Effector memory CD4-positive, alpha-beta T cell (primary cell): ENCODE measurements around the gene LARP1.
"Not testable (repeated sequence)": the region's sequence is repeated elsewhere in the genome, so short reads cannot be mapped to it uniquely, and the experiment has no call there.

Source experiments
- DNase-seq, 3 donors: peaks; one replicate each; pipeline ENCODE4 v3.0.0-alpha.2; 2020
- H3K27ac ChIP-seq: 2 replicates; pipeline ENCODE4 v1.7.0; 2013; ENCODE audit warnings: mild to moderate bottlenecking, low read length, moderate library complexity; ENCODE audit not compliant: insufficient read depth, poor library complexity, severe bottlenecking
- H3K27me3 ChIP-seq: replicated peaks from 2 replicates; pipeline ENCODE4 v1.7.0; 2013; ENCODE audit warnings: mild to moderate bottlenecking, low read length; ENCODE audit not compliant: insufficient read depth, control insufficient read depth, poor library complexity, severe bottlenecking
- H3K36me3 ChIP-seq: 2 replicates; pipeline ENCODE4 v1.7.0; 2013; ENCODE audit warnings: mild to moderate bottlenecking, low read length, moderate library complexity; ENCODE audit not compliant: control insufficient read depth, insufficient read depth
- H3K4me1 ChIP-seq: 2 replicates; pipeline ENCODE4 v1.7.0; 2013; ENCODE audit warnings: low read length, mild to moderate bottlenecking; ENCODE audit not compliant: control insufficient read depth, insufficient read depth, poor library complexity, severe bottlenecking
- H3K4me3 ChIP-seq: 2 replicates; pipeline ENCODE4 v1.7.0; 2013; ENCODE audit warnings: low read length, low read depth, mild to moderate bottlenecking; ENCODE audit not compliant: insufficient read depth, poor library complexity, severe bottlenecking
- H3K9me3 ChIP-seq: 2 replicates; pipeline ENCODE4 v1.7.0; 2013; ENCODE audit warnings: mild to moderate bottlenecking, low read length, moderate library complexity; ENCODE audit not compliant: control insufficient read depth

Gene LARP1

GRCh38 chr5:154819546-154819945 lies 64.4 kb downstream of the LARP1 start:
- H3K36me3 ChIP-seq = peaks cover 24% of the 10 kb centered on the region
- H3K27ac ChIP-seq = no peak overlapping the region
- no peak overlapping the region for H3K4me3 ChIP-seq
- H3K9me3 ChIP-seq = no peaks in the 10 kb centered on the region
- no peak for DNase-seq
- H3K4me1 ChIP-seq = no peaks in the 10 kb centered on the region
- no peaks in the 10 kb centered on the region for H3K27me3 ChIP-seq

- H3K36me3 ChIP-seq = peaks cover 16% of the 10 kb centered on the region
- H3K9me3 ChIP-seq = no peaks in the 10 kb centered on the region
- no peaks in the 10 kb centered on the region for H3K27me3 ChIP-seq
- DNase-seq = no peak
- no peak overlapping the region for H3K4me3 ChIP-seq
- no peak overlapping the region for H3K27ac ChIP-seq
- no peaks in the 10 kb centered on the region for H3K4me1 ChIP-seq
Measured at GRCh38 chr5:154820383-154820782, 65.2 kb downstream of the LARP1 start.

GRCh38 chr5:154822896-154823295 lies 67.7 kb downstream of the LARP1 start:
- not testable (repeated sequence) for H3K27me3 ChIP-seq, H3K9me3 ChIP-seq, H3K36me3 ChIP-seq, H3K4me3 ChIP-seq, H3K4me1 ChIP-seq, DNase-seq, H3K27ac ChIP-seq

- H3K27me3 ChIP-seq = no peaks in the 10 kb centered on the region
- no peak for DNase-seq
- H3K4me3 ChIP-seq = no peak overlapping the region
- no peaks in the 10 kb centered on the region for H3K9me3 ChIP-seq
- H3K27ac ChIP-seq = no peak overlapping the region
- no peaks in the 10 kb centered on the region for H3K36me3 ChIP-seq
- peaks cover 3% of the 10 kb centered on the region for H3K4me1 ChIP-seq
Measured at GRCh38 chr5:154823605-154824004, 68.4 kb downstream of the LARP1 start.

- Histone ChIP-seq H3K36me3 (no peaks in the 10 kb centered on the region), H3K9me3 (no peaks in the 10 kb centered on the region), H3K27ac (no peak overlapping the region), H3K27me3 (no peaks in the 10 kb centered on the region), H3K4me1 (peaks cover 7% of the 10 kb centered on the region), H3K4me3 (no peak overlapping the region)
- no peak for DNase-seq
Measured at GRCh38 chr5:154824070-154824469, 68.9 kb downstream of the LARP1 start.

- H3K9me3 ChIP-seq = no peaks in the 10 kb centered on the region
- no peak overlapping the region for H3K4me3 ChIP-seq
- H3K36me3 ChIP-seq = no peaks in the 10 kb centered on the region
- no peak for DNase-seq
- peak overlapping the region; percentile 36 for H3K27ac ChIP-seq
- no peaks in the 10 kb centered on the region for H3K27me3 ChIP-seq
- H3K4me1 ChIP-seq = peaks cover 24% of the 10 kb centered on the region
Measured at GRCh38 chr5:154829181-154829588, 74.0 kb downstream of the LARP1 start.

GRCh38 chr5:154829589-154830218 lies 74.5 kb downstream of the LARP1 start:
- DNase-seq = peak in 1 of 3 donors; percentile 9

GRCh38 chr5:154830219-154830595 lies 75.0 kb downstream of the LARP1 start:
- H3K4me3 ChIP-seq = peak overlapping the region; percentile 1
- H3K27me3 ChIP-seq = no peaks in the 10 kb centered on the region
- H3K36me3 ChIP-seq = no peaks in the 10 kb centered on the region
- DNase-seq = no peak
- no peaks in the 10 kb centered on the region for H3K9me3 ChIP-seq
- H3K27ac ChIP-seq = no peak overlapping the region
- H3K4me1 ChIP-seq = peaks cover 24% of the 10 kb centered on the region

More at GRCh38 chr5:154829589-154830218, 74.5 kb downstream of the LARP1 start:
- Histone ChIP-seq H3K4me1 (peaks cover 24% of the 10 kb centered on the region), H3K36me3 (no peaks in the 10 kb centered on the region), H3K27me3 (no peaks in the 10 kb centered on the region), H3K9me3 (no peaks in the 10 kb centered on the region), H3K27ac (peak overlapping the region; percentile 36), H3K4me3 (peak overlapping the region; percentile 1)

GRCh38 chr5:154830596-154830995 lies 75.4 kb downstream of the LARP1 start:
- H3K27me3 ChIP-seq = no peaks in the 10 kb centered on the region
- H3K36me3 ChIP-seq = no peaks in the 10 kb centered on the region
- H3K27ac ChIP-seq = no peak overlapping the region
- peaks cover 24% of the 10 kb centered on the region for H3K4me1 ChIP-seq
- no peak overlapping the region for H3K4me3 ChIP-seq
- no peak for DNase-seq
- no peaks in the 10 kb centered on the region for H3K9me3 ChIP-seq

- Histone ChIP-seq H3K9me3 (no peaks in the 10 kb centered on the region), H3K4me1 (peaks cover 24% of the 10 kb centered on the region), H3K27me3 (no peaks in the 10 kb centered on the region), H3K36me3 (no peaks in the 10 kb centered on the region), H3K4me3 (no peak overlapping the region), H3K27ac (no peak overlapping the region)
- no peak for DNase-seq
Measured at GRCh38 chr5:154831451-154831850, 76.3 kb downstream of the LARP1 start.
